Esophagus mucosa (tissue), 1 donor: ENCODE measurements around the gene INO80D. TPM values are rescaled to one million over a fixed set of nuclear protein-coding genes. Genes with fewer than 3 reads are reported as not detected.

Experiments used
- total RNA-seq: library from RNA; stranded (reverse); gene quantifications from one replicate; pipeline ENCODE4 v1.2.4, GENCODE V29; 2023
- donor health status: DM: yes; HTN: yes; CAD: no.

The INO80D gene
- total RNA-seq, 1 donor from 2014 or later = 18.8 TPM

Other genes starting within 250 kb of the INO80D start
- gene NDUFS1, start 73.3 kb upstream of the INO80D start, total RNA-seq = 81.6 TPM
- gene EEF1B2, start 73.7 kb upstream of the INO80D start, total RNA-seq = 732 TPM
- gene ZDBF2, start 188.5 kb upstream of the INO80D start, total RNA-seq = 5.6 TPM